ENCODE data around the gene ABCA13.

- TF ChIP-seq CTCF (IDR thresholded peaks at IDR 0.05) (no peak), POLR2A (IDR thresholded peaks at IDR 0.05) (no peak)
Observed at GRCh38 chr7:48518092-48518491, 346.8 kb downstream of the ABCA13 start.
